ENCODE data around the gene CAPN5. TPM values are rescaled to one million over a fixed set of nuclear protein-coding genes. Genes with fewer than 3 reads are reported as not detected.

CAPN5 gene
- total and polyA plus RNA-seq, 2 of the 8 experiments (the other 6 are each of a cell fraction or from before 2014, with no cell fraction given), result 21.5 to 22.4 TPM

DNA sequence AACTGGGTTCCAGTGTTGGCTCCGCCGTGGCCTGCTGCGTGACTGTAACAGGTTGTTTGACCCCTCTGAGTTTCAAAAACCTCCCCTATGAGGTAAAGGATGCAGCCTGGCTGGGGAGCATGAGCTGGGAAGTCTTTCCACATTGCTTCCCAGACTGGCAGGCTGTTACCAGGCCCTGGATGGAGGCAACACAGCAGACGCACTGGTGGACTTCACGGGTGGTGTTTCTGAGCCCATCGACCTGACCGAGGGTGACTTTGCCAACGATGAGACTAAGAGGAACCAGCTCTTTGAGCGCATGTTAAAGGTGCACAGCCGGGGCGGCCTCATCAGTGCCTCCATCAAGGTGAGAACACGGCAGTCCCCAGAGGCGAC, 47.3 kb downstream of the CAPN5 start:
- FAIRE-seq, result no peak
- no peak overlapping the region for H3K23ac ChIP-seq (ENCODE audit: insufficient read length)
- H3K9ac ChIP-seq (replicated peaks in 1 of 4; ENCODE audit: extremely low read depth in 1 of 4, low read depth in 3 of 4, low read length in 3 of 4), result no peak overlapping the region
- H3K18ac ChIP-seq (ENCODE audit: extremely low read depth, low read length), result no peak overlapping the region
- no peaks in the 10 kb centered on the region for H3K79me1 ChIP-seq (ENCODE audit: low read depth, low read length)
- no peak overlapping the region for H3K14ac ChIP-seq (ENCODE audit: insufficient read length)
- no peak overlapping the region; the same call in 1 of the 2 replicates for H4K8ac ChIP-seq (ENCODE audit: extremely low read depth, insufficient read depth, low read length)
- H3K27ac ChIP-seq (ENCODE audit: low read depth, low read length), result no peak overlapping the region
- no peaks in the 10 kb centered on the region for H3K79me2 ChIP-seq (ENCODE audit: control insufficient read depth in 1 of 2, insufficient read depth in 2 of 2, low read length in 2 of 2)
- H3K56ac ChIP-seq (replicated peaks; ENCODE audit: insufficient read length, low read depth, low read length), result no peak overlapping the region
- H3K4me1 ChIP-seq (replicated peaks in 1 of 4; ENCODE audit: control insufficient read depth in 3 of 4, insufficient read depth in 4 of 4, low read length in 3 of 4), result peaks cover 0 to 3% (median 1%) of the 10 kb centered on the region in 4 experiments; a peak in 3 of 7 replicates
- H2AK5ac ChIP-seq (ENCODE audit: low read depth, low read length), result no peak overlapping the region
- no peak overlapping the region for H3K4ac ChIP-seq (replicated peaks; ENCODE audit: insufficient read length, low read depth, low read length)
- no peak overlapping the region for H2BK120ac ChIP-seq (replicated peaks; ENCODE audit: low read depth, low read length)
- no peak overlapping the region for H4K91ac ChIP-seq (replicated peaks; ENCODE audit: insufficient read length, low read length)
- no peaks in the 10 kb centered on the region for H3K23me2 ChIP-seq (ENCODE audit: low read depth, low read length)
- H2BK12ac ChIP-seq (ENCODE audit: low read depth, low read length), result no peak overlapping the region
- no peaks in the 10 kb centered on the region for H4K20me1 ChIP-seq (replicated peaks in 1 of 2; ENCODE audit: control insufficient read depth in 1 of 2, insufficient read depth in 2 of 2, low read length in 2 of 2)
- no peak overlapping the region for H3K4me3 ChIP-seq (ENCODE audit: extremely low read depth in 1 of 4, insufficient read depth in 2 of 4, low read depth in 3 of 4, low read length in 4 of 4)
- WGBS, 2 experiments (ENCODE audit: extremely low coverage in 1 of 2, insufficient coverage in 1 of 2, insufficient read length in 1 of 2, insufficient replicate concordance in 2 of 2, low coverage in 1 of 2, low lambda C conversion rate in 2 of 2, missing lambda C conversion rate in 1 of 2), result 92% methylated on average over 13 of the region's 13 CpGs; no CpG with 5 or more reads in 1 of the 2 experiments
- H3K36me3 ChIP-seq (ENCODE audit: control insufficient read depth in 2 of 4, insufficient read depth in 4 of 4, low read length in 3 of 4), result no peaks in the 10 kb centered on the region
- H2BK20ac ChIP-seq (ENCODE audit: low read length), result no peak overlapping the region
- CTCF ChIA-PET (ENCODE audit: partially characterized antibody), result interaction anchor here (0.6 to 19.1 kb wide), 24 partner anchors 10 to 434 kb away, joined by 3 to 297 read pairs (median 6); partner anchors contain the start of genes MYO7A and OMP
- H3K9me3 ChIP-seq (ENCODE audit: insufficient read depth in 2 of 2, low read depth in 1 of 2, low read length in 1 of 2), result no peaks in the 10 kb centered on the region
- POLR2A ChIA-PET (ENCODE audit: partially characterized antibody), result no interaction called here
- DNase-seq (ENCODE audit: low read depth in 1 of 2, low spot score in 2 of 2), result no peak
- H2BK15ac ChIP-seq (ENCODE audit: low read length), result no peak overlapping the region
- no peak overlapping the region for H4K5ac ChIP-seq (ENCODE audit: insufficient read length, low read depth, low read length)
- no peak overlapping the region for H3K4me2 ChIP-seq (ENCODE audit: insufficient read depth in 1 of 2, low read depth in 2 of 2, low read length in 2 of 2)
- H2AFZ ChIP-seq (ENCODE audit: low read length), result no peak overlapping the region
- no peak overlapping the region for H2BK5ac ChIP-seq (ENCODE audit: low read depth, low read length)
- no peaks in the 10 kb centered on the region for H3K27me3 ChIP-seq (replicated peaks in 1 of 4; ENCODE audit: control insufficient read depth in 3 of 4, extremely low read depth in 1 of 4, insufficient read depth in 3 of 4, low read length in 3 of 4)
- TF ChIP-seq BACH1 (IDR thresholded peaks at IDR 0.05; ENCODE audit: low read length) (no peak), EGR1 (IDR thresholded peaks at IDR 0.05; ENCODE audit: borderline replicate concordance, low read depth, low read length) (no peak), BCL11A (IDR thresholded peaks at IDR 0.05; ENCODE audit: low read depth in 2 of 2, low read length in 2 of 2) (no peak), SIN3A (conservative IDR thresholded peaks at IDR 0.05 in 1 of 2, IDR thresholded peaks at IDR 0.05 in 1 of 2; ENCODE audit: low read depth in 1 of 2, low read length in 2 of 2) (no peak), BRCA1 (IDR thresholded peaks at IDR 0.05; ENCODE audit: low read depth, low read length) (no peak), TCF12 (IDR thresholded peaks at IDR 0.05; ENCODE audit: low read depth, low read length) (no peak), RFX5 (IDR thresholded peaks at IDR 0.05; ENCODE audit: borderline replicate concordance, low read depth, low read length) (no peak)
- TF ChIP-seq, protein P1, sequence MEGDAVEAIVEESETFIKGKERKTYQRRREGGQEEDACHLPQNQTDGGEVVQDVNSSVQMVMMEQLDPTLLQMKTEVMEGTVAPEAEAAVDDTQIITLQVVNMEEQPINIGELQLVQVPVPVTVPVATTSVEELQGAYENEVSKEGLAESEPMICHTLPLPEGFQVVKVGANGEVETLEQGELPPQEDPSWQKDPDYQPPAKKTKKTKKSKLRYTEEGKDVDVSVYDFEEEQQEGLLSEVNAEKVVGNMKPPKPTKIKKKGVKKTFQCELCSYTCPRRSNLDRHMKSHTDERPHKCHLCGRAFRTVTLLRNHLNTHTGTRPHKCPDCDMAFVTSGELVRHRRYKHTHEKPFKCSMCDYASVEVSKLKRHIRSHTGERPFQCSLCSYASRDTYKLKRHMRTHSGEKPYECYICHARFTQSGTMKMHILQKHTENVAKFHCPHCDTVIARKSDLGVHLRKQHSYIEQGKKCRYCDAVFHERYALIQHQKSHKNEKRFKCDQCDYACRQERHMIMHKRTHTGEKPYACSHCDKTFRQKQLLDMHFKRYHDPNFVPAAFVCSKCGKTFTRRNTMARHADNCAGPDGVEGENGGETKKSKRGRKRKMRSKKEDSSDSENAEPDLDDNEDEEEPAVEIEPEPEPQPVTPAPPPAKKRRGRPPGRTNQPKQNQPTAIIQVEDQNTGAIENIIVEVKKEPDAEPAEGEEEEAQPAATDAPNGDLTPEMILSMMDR (IDR thresholded peaks at IDR 0.05; ENCODE audit: control extremely low read depth in 1 of 3, insufficient read depth in 1 of 3, low read depth in 1 of 3, low read length in 3 of 3), result no peak
